Hematopoietic multipotent progenitor cell treated with erythropoietin and hydrocortisone succinate and interleukin-3 and kit ligand, for 4 days (in vitro differentiated cells): Measurements from ENCODE around the gene HYAL1.
"Not testable (repeated sequence)": the region's sequence is repeated elsewhere in the genome, so short reads cannot be mapped to it uniquely, and the experiment has no call there.

Experiments
- DNase-seq: peaks from one replicate; pipeline ENCODE4 v3.0.0-alpha.2; 2015

The HYAL1 gene

DNA sequence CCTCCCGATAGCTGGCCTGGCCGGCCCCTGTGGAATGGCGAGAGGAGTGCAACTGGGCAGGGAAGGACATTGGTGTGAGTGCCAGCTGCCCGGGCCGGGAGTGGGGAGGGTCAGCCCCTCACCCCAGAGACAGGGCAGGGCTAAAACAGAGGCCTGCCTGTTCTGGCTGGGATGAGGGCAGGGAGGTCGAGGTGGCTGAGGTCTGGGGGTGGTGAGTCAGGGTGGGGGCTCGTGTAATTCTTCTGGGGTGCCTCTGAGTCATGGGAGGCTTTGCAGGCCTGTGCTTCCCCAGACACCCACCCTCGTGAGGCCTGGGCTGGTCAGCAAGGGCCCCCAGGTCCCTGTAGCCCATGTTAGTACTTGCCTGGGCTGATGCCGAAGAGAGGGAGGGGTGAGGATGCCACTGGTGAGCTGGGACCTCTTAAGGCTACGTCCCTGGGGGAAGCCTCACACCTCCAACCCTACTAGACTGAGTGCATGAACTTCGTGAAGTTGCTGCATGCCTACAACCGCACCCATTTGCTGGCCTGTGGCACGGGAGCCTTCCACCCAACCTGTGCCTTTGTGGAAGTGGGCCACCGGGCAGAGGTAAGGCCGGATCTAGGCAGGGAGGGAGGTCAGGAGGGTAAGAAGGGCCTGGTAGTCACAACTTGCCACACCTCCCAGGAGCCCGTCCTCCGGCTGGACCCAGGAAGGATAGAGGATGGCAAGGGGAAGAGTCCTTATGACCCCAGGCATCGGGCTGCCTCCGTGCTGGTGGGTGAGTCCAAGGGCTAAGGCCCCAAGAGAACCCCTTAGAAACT, 32.8 kb downstream of the HYAL1 start:
- no peak for DNase-seq

DNA sequence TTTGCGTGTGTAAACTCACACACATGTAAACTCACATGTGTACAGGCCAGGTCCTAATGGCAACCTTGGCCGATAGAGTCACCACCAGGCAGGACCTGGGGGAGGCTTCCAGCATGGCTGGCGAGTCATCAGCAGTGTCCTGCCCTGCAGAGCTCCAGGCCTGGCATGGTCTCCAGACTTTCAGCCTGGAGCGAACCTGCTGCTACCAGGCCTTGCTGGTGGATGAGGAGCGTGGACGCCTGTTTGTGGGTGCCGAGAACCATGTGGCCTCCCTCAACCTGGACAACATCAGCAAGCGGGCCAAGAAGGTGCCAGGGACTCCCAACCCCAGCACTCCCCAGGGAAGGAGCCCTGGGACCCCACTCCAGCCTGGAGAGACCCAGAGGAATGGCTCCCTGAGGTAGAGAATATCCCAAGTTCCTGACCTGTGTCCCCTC, 33.4 kb downstream of the HYAL1 start:
- DNase-seq: no peak

DNA sequence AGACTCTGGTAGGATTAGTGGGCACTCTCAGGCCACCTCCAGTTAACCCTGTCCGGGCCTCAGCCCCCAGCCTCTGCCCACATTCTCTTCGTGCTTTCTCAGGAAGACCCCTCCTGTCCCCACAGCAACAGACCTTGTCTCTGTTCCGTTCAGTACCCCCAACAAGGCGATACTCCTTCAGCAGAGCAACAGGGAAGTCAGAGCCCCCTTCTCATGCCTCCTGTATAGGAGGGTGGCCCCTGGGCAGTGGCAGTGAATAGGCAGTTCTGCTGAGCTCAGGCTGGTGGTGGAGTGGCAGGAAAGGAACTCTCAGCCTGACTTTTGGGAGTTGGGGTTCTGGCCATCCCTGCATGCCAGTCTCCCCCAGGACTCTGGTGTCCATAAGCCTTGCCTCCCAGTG, 33.9 kb downstream of the HYAL1 start:
- DNase-seq: no peak

DNA sequence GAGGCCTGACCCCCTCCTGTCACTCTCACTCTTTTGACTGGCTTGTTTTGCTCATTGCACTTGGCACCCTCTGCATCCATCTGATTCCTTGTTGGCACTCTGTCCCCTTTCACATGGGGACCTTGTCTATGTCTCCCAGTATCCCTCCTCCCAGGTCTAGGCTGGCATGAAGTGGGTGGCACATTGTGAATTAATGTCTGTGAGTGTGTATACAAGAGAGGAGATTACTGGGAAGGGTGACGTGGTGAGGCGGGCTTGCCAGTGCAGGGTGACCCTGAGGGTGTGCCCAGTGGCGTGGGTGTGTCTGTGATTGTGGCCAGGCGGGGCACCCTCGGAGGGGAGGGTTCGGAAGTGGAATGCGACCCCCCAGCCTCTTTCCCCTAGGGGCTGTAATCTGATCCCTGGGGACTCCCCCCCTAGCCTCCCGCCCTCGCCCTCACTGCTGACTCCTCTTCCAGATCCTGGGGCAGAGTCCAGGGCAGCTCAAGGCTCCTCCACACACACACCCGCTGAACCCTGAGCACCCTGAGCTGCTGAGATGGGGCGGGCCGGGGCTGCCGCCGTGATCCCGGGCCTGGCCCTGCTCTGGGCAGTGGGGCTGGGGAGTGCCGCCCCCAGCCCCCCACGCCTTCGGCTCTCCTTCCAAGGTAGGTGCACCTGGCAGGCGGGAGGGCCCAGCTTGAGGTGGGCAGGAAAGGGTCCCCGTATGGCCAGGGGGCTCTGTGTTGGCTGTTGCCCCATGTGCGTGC, 34.5 kb downstream of the HYAL1 start, which contains the start of gene SEMA3B:
Gene SEMA3B, plus strand, starts transcription at position 445 of the 749 bp plus-strand sequence. Its CDS starts 94 bp downstream, at position 539.
- DNase-seq: no peak

DNA sequence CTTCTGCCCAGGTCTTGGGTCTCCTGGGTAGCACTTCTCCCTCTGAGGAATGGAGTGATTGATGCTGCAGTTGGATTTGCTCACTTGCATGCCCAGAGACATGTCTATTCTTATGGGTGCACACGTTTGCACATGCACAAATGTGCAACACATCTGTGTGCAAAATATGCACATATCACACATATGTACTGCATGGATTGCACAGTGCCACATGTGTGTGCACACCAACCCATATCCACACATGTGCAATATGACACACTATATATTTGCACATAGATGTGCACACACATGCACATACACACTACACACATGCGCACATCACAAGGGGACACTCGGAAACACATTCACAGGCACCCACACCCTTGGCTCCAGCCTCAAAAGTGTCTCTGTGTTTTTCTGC, 35.1 kb downstream of the HYAL1 start:
- no peak for DNase-seq

DNA sequence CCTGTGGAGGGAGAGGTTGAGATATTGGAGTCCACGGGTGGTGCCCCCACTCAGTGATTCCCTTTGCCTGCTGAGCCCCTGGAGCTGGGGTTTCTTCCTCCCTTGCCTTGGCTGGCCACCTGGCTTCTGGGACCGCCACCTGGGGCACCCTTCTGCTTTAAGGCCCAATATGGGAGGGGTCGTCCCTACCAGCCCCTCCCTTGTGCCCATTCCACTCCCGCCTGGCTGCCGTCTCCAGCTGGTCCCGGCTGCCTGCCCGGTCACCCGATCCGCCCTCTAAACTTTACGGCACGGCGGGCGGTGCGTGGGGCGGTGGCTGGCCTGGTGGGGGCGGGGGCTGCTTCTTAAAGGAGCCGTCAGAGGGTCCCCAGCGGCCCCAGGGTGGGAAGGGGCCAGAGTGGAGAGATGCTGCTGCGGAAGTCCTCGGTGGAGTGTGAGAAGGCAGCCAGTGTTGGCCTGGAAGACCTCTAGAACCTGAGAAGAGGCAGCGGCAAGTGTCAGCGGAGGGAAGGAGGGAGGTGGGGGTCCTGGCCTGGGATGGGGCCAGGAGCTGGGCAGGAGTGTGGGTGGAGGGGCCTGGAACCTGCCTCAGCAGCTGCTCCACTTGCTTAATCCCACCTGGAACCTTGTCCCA, 36.0 kb downstream of the HYAL1 start:
- no peak for DNase-seq

DNA sequence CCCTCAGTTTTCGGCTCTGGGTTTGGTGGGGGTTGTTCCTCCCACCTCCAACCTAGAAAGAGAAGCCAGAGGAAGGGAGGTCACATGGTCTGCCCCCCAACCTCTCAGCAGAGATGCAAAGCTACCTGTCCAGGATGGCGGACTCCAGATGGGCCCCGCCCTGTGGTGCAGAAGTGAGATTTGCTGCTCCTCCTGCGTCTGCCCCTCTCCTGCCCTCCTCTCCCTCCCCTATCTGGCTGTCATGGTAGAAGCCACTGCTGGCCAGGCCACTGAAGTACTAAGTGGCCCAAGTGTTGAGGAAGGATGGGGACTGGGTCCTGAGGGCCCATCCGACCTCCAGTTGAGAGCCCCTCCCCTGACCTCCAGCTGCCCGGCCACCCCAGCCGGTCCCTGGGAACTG, 36.5 kb downstream of the HYAL1 start:
- no peak for DNase-seq

DNA sequence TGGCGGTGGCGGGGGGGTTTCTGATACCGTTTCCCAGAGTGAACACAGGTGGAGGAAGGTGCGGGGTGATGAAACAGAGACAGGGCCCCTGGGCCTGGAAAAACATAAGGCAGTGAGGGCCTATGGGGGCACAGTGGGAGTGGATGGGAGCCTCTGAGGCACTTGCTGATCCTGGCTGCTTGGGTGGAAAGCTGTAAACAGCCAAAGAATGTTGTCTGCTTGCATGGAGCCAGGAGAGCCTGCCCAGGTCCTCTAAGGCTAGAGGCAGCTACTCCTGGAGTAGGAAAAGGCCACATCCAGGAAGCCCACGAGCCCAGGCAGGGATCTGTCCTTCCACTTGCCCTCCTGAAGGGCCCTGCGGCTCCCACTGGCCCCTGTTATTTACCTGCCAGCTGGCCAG, 37.4 kb downstream of the HYAL1 start:
- no peak for DNase-seq

DNA sequence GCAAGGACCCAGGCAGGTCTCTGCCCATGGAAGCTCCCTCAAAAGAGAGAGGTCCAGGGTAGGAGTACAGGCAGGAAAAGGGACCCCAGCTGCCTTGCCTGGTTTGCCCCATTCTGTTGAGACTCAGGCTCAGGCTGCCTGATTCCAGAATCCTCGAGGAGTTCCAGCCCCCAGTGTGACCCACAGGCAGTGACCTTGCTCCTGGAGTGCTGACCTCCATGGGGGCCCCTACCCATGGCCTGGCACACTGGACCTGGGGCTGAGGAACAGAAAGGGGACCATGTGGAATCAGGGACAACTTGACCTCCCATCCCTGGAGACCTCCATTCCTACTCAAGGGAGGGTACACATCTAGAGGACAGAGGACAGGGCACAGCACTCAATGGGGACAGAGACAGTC, 37.8 kb downstream of the HYAL1 start:
- DNase-seq: no peak

DNA sequence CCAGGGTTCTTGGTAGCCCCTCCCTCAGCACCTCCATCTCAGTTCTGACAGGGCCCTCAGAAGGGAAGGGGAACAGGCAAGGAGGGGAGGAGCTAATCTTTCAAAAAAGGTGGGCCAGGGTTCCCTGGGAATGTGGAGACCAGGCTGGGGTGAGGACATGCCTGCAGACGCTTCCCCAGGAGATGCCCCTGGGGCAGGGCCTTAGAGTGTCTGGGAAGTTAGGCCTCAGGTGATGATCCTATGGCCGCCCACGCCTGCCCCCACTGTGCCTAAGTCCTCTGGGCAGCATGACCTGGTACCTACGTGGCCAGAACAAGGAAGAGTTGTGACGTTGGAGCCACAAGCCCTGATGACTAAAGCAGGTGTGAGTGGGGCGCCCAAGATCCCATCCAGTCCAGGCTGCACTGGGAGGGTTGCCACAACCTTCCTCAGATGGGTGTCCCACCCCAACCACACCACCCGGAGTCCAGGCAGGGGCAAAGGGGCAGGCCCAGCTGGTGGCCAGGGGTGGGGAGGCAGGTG, 38.3 kb downstream of the HYAL1 start:
- no peak for DNase-seq

DNA sequence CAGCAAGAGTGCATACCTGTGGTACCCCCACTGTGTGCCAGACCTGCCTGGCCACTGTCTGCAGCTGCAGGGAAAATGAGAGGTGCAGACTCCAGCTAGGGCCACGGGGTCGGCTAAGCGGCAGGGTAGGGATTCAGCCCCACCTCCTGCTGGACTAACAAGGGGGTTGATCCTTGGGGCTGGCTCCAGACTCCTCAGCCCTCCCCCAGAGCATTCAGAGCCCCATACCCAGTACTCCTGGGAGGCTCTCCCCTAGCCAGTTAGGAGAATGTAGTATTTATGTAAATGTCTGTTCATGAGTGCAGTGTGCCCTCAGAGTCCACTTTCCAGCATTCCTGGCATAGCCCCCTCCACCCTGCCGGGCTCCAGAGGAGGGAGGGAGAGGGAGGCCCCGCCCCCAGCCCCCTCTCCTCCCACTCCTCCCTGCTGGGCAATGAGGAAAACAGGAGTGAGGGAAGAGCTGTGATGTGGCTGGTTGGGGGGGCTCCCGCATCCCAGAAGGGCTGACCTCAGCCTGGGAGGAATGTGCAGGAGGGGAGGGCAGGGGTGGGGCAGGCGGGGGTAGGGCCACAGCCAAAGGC, 38.9 kb downstream of the HYAL1 start:
- DNase-seq: no peak

DNA sequence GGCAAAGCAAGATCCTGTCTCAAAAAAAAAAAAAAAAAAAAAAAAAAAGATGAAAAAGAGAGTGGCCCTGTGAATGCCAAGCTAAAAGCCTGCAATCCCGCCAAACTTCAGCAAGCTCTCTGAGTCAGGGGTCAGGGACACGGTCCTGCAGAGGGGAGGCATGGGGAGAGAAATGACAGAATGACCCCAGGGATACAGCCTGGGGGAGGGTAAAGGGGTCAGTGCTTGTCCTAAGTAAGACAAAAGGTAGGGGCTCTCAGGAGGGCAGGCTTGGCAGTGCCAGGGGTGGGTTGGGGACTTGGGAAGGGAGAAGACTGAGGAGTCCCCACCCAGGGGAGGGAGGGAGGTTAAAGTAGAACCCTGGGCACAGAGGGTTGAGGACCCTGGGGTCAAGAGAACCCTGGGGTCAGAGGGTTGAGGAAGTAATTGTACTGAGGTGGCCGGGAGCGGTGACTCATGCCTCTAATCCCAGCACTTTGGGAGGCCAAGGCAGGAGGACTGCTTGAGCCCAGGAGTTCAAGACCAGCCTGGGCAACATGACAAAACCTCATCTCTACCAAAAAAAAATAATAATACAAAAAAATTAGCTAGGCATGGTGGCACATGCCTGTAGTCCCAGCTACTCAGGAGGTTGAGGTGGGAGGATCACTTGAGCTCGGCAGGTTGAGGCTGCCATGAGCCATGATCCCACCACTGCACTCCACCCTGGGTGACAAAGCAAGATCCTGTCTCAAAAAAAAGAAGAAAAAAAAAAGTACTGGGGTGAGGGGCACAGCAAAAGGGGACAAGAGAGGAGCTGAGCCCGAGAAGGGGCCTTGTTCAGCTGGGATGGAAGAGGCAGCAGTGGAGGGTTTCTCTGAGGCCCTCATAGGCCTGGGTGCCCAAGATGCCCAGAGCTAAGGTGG, 39.6 kb downstream of the HYAL1 start:
- DNase-seq: no peak

DNA sequence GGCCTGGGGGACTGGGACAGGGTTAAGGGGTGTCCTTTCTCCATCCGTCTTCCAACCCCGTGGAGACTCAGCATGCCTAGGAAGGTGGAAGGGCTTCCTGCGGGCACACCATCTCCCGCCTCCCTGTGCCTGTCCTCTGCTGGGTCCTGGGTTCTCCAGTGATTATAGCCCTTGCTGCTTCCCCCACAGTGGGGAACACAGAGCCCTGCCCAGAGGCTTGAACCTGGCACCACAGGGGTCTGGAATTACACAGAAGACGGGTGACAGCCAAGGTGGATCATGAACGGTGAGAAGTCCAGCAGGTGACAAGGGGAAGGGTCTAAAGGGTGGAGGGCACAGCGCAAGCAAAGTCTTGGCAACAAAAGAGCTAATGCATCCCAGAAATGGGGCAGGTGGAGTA, 40.6 kb downstream of the HYAL1 start:
- no peak for DNase-seq

DNA sequence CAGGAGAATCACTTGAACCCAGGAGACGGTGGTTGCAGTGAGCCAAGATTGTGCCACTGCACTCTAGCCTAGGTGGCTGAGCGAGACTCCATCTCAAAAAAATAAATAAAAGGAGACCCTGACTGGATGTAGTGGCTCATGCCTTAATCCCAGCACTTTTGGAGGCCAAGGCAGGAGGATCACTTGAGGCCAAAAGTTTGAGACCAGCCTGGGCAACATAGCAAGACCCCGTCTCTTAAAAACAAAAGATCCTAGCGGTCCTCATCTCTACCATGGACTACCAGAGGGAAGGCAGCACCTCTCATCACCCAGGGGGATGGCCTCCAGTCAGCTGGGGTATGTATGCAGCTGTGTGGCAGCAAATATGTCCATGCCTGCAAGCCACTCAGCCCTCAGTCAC, 41.2 kb downstream of the HYAL1 start:
- DNase-seq: not testable (repeated sequence)

DNA sequence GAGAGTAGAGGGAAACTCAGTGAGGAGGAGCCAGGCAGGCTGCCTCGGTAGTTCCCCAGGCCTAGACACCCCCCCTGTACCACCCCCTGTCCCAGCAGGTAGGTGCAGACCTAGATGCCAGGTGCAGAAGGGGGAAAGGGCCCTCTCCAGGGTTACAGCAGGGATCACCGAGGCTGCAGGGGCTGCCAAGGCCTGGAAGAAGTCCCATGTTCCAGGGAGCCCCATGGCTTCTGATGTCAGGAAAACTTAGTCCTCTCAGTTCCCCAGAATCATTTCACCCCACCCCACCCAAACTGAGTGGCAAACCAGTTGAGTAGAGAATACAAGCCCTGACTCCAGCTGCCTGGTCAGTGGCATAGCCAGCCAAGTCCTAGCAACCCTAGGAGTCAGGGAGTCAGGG, 41.9 kb downstream of the HYAL1 start:
- DNase-seq: no peak

DNA sequence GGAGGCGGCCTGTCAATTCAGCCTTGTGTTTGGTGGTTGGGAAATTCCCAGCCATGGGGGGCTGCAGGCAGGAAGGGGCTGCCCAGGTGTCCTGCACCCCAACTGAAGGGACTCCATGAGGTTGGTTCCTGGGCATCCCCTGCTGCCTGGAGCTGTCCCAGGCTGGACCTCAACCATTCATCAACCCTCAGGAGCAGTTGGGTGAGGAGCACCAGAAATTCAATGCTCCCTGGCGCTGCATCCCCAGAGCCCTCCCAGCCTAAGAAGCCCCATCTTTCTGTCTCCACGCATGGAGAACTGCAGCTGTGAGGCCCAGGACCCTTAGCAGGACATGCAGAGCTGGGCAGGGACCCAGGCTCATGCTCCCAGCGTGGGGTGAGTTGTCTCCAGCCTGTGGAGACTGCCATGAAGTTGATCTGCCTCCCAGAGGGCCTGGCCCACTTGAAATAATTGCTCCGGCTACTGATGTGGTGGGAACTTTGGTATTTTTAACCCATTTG, 42.4 kb downstream of the HYAL1 start:
- DNase-seq: no peak

DNA sequence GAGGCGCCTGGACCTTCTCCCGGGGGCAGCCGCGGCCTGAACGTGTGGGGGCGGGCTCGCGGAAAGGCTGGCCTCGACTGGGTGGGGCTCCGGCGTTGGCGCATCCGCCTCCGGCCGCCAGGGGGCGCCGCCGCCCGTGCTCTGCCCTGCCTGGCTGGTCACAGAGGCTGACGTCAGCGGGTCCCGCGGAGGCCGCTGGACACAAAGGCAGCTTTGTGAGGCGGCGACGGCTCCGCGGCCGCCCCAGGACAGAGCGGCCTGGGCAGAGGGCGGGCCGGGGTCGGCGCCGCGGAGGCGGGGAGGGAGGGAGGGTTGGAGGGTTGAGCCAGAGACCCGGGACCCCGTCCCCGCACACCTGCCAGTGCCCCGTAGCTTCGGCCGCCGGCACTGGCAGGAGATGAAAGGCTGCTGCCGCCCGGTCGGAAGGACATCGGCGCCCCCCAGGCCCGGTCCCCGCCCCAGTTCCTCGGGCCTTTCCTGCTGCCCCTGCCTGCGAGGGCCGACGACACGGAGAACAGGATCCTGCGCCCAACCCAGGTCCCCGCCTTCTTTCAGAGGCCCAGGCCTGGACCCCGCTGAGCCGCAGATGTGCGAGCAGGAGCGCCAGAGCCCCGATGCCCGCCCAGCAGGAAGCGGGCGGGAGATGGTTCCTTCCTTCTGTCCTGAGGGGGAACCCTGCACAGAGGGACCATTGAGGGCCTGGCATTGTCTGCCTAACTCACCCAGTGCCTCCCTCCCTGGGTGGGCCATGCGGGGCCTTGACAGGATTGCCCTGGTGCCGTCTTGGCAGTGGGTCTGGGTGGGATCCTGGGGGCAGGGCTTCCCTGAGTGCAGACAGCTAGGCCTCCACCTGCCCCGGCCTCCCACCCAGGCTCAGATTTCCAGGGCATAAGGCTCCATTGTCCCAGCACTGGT, 43.1 kb downstream of the HYAL1 start:
- peak; percentile 92 for DNase-seq

DNA sequence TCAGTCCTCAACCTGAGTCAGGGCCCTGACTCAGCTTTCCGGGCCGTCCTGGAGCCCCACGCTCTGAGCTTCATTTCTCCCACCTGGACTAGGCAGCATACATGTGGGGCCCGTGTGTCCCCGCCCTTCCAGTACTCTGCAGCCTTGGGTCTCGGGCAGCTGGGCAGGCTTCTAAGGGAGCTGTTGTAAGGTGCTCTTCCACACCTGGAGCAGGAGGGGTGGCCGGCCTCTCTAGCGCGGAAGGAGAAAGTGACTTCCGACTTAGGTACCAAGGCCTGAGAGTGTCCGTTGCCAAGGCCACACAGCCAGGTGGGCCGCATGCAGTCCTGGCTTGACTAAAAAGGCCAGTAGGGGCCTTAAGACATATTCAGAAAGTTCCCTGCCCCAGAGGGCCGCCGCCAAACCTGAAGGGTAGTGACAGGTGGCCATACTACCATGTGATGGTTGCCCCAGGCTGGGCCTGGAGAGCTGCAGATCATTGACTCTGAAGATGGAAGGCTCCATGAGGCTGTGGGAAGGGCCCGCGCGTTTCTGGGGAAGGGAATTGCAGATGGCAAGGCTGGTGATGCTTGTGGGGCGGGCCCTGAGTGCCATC, 43.8 kb downstream of the HYAL1 start:
- no peak for DNase-seq

DNA sequence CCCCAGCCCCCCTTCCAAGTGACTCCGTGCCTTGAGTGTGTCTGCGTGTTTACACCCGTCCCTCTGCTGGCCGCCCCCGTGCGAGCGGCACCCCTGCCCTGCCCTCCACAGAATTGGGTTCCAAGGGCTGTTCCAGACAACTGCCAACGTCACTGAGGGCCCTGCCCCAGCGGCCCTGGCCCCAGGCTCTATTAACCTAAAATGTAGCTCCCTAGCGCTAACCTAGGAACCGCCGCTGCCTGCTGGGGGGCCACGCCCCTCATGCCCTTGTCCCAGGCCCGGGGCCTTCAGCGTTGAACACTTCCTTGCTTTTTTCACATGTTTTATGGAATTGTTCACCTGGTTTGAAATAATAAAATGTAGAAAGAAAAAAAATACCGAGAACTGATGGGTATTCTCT, 44.4 kb downstream of the HYAL1 start:
- DNase-seq: no peak

DNA sequence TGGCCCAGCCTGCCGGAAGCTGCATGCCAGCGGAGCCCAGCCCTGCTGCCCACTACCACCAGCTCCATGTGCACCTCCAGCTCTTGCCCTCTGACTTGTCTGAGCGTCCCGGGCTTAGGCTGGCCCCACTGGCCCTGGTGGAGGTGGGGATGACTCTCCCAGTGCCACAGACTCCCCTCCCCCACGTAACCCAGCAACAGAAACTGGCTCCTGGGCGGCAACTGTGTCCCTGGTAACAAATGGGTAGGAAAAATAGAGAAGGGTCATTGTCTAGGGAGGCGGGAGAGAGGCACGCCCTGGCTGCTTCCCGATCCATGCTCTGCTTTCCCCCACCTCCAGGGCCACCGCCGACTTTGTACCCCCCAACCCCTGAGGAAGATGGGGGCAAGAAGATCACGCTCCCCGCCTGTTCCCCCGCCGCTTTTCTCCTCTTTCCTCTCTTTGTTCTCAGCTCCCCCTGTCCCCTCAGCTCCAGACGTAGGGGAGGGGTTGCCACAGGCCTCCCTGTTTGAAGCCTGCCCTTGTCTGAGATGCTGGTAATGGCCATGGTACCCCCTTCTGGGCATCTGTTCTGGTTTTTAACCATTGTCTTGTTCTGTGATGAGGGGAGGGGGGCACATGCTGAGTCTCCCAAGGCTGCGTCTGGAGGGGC, 45.2 kb downstream of the HYAL1 start:
- DNase-seq: no peak
